GM21381 (cell line): Measurements from ENCODE around the gene MROH8.

ENCODE experiments used
- ATAC-seq: cut with Tn5 transposase; IDR thresholded peaks from one replicate; pipeline ENCODE4 v1.9.1; 2021; ENCODE audit warnings: mild to moderate bottlenecking, moderate library complexity; ENCODE audit not compliant: unreplicated experiment

The MROH8 gene

DNA sequence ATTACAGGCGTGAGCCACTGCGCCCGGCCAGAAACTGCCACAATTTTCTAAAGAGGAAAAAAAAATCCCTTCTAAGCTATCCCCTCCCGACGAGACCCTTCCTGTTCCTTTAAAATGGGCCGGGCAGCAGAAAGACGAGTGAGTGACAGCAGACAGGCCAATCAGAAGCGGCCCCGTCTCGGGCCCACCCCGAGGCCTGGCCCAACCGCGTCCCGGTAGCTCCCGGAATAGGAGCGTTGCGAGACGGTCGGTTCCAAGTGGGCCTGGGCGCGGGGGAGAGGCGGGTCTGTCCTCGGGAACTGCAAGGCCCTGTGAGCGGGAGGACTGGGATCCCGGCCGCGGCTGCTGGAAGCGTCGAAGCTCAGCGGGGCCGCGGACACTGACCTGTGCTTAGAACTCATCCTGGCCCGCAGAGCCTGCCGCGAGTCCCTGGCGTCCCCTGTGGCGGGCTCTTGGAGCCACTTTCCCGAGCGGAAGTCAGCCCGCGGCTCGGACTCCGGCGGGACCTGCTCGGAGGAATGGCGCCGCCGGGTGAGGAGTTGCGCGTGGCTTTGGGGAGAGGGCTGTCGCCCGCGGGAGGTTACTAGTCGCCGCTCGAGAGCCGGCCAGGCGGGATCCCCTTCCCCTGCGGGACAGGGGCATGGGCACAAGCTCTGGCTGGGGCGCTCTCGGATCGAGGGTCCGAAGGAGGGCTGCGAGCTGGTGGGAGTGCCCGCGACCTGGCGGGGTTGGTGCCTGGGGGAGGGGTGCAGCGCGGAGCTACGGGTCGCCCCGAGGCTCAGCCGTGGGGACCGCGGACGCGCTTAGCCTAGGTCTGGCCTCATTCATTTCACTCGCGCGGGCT is at the start of gene MROH8, which contains the start of gene RPN2:
Gene MROH8, minus strand, starts transcription at position 710 of the 844 bp plus-strand sequence.
Gene RPN2, plus strand, starts transcription at position 492 of the 844 bp plus-strand sequence. Its CDS starts 27 bp downstream, at position 519.
- peak; percentile 87 for ATAC-seq

DNA sequence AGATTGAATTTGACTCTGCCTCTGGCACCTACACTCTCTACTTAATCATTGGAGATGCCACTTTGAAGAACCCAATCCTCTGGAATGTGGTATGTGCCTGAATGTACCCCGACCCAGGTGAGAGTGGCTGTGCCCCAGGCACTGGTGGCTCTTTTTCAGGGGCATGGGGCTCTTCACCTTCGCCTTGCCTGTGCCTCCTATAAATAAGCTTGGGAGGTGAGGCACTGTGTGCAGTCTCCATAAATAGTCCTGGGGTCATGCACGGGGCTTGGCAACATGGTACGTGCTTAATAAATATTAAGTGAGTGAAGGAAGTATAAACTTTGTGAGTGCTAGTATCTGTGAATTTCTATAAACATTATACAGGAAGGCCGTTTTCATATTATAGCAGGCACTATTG is 49.3 kb upstream of the MROH8 start:
- no peak for ATAC-seq

DNA sequence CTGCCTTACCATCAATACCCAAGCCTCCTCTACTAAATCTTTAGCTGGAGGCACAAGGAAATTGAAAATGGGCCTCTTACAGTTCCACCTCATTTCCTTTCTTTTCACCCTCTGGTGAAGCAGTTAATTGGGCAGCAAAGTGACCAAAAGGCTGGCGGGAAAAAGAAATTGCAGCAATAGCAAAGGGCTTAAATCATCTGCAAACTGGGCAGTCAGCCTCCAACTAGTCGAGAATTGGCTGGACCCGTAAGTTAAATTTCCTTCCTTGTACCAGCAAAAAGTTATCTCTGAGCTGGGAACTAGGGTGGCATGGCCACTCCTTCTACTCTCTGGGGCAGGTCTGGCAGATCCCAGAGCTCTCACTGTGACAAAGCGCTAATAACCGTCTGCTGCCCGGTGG is 48.7 kb upstream of the MROH8 start:
- ATAC-seq = no peak

GRCh38 chr20:37226889-37227288 is 47.5 kb upstream of the MROH8 start:
- no peak for ATAC-seq

DNA sequence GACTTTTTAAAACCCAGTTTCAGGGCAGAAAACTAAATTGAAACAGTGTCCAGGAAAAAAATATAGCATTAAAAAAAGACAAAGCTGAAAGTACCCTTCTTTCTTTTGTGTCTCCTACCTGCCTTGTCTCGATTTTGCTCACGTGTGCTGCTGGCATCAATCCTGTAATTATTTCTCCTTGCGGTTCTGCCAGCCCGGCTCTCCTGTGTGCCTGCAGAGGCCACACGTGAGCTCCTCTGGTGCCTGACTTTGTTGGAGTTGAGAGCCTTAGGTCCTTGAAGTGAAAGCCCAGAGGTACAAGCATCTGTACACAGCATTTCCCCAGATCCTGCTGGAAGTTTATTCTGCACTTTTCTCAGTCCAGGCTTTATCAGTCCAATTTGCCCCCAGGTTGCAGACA is 45.8 kb upstream of the MROH8 start:
- ATAC-seq = no peak

- no peak for ATAC-seq
Measured at GRCh38 chr20:37223053-37223452, 43.7 kb upstream of the MROH8 start.

DNA sequence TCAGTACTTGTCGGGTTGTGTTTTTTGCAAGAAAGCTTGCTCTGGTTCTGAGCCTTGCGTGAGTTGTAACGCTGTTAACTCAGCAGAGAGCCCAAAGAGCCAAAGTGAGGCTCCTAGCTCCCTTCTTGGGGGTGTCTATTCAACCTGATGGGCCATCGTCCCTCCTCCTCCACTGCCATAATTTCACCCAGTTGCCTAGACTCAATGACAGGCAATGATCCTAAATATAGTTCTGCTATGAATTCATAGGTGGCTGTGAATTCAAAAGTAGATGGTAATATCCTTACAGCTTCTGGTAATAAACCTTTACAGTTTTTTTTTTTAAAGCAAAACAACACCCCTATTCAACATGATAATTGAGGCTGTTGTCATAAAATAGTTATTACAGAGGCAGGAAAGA is 42.7 kb upstream of the MROH8 start:
- no peak for ATAC-seq

- no peak for ATAC-seq
Measured at GRCh38 chr20:37220731-37221130, 41.4 kb upstream of the MROH8 start.

DNA sequence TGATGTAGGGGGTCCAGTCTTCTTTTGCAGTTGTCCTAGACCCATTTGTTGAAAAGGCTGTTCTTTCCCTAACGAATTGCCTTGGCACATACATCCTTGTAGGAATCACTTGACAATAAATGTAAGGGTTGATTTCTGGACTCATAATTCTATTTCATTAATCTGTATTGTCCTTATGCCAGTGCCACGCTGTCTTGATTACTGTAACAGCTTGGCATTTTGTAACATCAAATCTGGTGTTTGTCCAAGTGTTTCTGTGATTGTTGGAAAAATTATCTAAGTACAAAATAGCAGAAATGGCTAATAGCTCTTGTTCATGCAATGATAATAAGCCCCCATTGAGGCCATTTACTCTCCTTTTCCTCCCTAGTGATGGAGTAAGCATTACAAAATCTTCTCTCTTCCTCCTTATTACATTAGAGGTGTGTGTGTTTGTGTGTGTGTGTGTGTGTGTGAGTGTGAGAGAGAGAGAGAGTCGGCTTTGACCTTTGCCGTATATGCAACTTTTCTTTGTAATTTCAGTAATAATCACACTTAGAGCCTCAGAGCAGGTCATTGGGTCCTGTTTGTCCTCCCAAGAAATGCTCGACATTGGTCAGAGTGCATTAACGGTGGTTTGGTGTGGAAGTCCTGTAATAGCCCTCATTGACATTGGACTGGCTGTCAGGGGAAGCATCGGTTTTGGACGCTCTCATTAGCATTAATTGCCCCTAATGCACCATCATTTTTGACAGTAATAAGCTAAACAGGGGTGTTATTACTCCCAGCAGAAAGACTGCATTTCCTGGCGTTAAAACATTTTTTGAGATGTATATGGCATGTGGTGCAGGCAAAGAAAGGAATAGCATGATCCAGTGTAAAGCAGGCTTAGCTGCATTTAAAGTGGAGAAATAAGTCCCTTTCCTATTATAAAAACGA is 40.7 kb upstream of the MROH8 start:
- no peak for ATAC-seq

- ATAC-seq = no peak
Measured at GRCh38 chr20:37218976-37219375, 39.6 kb upstream of the MROH8 start.

GRCh38 chr20:37218441-37218840 is 39.1 kb upstream of the MROH8 start:
- ATAC-seq = no peak

DNA sequence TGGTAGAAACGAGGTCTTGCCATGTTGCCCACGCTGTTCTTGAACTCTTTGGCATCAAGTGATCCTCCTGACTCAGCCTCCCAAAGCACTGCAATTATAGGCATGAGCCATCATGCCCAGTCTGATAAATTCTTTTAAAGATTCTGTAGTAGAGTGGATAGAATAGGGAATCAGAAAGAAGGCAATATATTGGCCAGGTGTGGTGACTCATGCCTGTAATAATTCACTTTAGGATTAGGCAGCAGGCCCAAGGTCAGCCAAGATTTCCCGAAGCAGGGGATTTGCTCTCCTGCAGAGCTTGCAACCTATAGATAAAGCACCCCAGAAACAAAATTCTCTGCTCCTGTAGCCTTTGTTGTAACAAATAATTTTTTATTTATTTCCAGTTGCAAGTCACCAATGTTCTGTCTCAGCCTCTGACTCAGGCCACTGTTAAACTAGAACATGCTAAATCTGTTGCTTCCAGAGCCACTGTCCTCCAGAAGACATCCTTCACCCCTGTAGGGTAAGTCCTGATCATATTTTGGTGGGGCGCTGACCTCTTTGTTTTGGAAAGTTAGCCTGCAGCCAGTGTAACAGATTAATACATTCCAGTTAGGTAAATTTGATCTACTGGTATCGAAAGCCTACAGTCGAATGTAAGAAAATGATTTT is 30.4 kb upstream of the MROH8 start:
- no peak for ATAC-seq

DNA sequence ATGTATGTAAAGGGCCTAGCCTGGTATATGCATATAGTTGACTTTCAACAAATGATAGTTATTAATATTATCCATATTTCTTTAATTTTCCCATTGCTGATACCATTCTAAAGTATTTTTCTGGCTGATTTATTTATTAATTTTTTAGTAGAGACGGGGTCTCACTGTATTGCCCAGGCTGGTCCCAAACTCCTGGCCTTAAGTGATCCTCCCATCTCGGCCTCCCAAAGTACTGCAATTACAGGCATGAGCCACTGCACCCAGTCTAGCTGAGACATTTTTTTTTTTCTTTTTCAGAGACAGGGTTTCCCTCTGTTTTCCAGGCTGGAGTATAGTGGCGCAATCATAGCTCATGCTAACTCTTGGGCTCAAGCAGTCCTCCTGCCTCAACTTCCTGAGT is 29.8 kb upstream of the MROH8 start:
- no peak for ATAC-seq

DNA sequence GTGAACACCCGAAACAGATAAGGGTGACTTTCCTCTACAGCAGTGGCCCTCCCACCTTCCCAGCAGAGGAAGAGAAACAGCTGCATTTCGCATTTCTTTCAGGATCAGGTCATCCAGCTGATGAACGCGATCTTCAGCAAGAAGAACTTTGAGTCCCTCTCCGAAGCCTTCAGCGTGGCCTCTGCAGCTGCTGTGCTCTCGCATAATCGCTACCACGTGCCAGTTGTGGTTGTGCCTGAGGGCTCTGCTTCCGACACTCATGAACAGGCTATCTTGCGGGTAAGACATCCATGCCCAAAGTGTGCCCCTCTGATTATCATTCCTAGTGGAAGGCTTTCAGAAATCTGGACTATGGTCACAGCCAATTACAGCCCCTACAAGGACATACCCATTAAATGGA is 27.8 kb upstream of the MROH8 start:
- no peak for ATAC-seq

DNA sequence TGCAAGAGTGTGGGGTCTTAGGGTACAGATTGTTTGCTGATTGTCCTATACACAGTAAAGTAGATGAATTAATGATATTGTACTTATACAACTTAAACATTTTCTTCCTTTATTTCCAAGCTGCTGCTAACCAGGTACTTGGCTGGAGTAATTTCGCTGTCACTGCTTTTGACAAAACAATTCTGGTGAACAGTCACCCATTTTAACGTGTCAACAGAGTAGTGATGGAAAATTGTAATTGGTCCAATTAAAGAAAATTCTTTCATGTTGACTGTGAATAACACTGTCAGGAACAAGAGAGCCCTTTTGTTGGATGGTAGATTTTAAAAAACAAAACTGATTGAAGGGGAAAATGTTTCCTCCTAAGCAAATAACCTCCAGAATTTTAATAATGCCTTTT is 26.4 kb upstream of the MROH8 start:
- ATAC-seq = no peak

DNA sequence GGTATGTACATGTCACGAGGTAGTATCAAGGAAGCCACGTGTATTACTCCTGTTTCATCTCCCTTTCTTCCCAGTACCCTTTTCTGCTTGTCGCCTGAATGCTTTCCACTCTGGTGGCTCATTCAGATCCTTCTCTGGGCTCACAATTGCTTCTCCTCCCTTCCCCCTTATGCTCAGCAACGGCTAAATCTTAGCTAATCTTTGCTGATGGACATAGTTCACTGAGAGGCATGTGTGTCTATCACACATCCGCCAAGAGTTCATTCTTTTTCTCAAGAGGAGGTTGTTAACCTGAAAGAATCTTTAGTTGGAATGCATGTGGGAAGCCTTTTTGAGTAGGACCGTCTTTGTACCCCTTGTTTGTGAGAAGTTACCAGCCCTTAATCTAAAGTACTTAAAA is 25.8 kb upstream of the MROH8 start:
- ATAC-seq = no peak

- ATAC-seq = no peak
Measured at GRCh38 chr20:37204056-37204455, 24.7 kb upstream of the MROH8 start.

GRCh38 chr20:37202267-37202943 is 23.1 kb upstream of the MROH8 start:
- ATAC-seq = no peak

GRCh38 chr20:37201827-37202162 is 22.4 kb upstream of the MROH8 start:
- ATAC-seq = no peak

DNA sequence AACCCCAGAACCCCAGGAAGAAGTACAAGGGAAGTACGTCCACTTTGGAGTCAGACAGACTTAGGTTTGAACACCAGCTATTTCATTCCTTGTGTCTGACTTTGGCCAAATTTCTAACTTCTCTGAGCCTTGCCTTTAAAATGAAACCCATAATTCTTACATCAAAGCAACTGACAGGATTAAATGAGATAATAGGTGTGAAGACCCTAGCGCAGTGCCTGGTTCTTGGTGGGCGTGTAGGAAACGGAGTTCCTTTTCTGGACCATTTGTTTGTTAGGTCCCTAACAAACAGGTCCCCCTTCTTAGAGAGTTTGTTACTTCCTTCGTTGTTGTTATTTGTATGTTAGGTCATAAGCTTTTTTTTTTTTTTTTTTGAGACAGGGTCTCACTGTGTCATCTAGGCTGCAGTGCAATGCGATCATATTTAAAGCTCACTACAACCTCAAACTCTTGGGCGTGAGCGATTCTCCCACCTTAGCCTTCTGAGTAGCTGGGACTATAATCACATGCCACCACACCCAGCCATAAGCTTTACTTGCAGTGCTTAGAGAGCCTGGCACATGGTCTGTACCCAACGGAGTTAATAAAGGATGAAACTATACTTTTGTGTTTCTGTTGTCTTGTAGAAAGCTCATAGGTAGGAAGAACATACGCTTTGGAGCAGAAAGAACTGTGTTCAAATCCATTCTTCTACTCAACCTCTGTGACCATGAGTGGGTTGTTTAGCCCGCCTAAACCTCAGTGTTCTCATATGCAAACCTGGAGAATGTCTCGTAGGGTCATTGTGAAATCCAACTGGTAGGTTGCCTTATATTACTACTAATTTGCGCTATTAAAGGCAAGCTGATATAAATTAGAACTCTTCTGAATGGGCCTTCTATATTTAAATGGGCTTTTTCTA is 21.8 kb upstream of the MROH8 start:
- no peak for ATAC-seq
